K562 (cell line): ENCODE data around the gene MC1R. TPM values are rescaled to one million over a fixed set of nuclear protein-coding genes. Genes with fewer than 3 reads are reported as not detected.

Source experiments
- C11orf30 ChIP-seq: fragments of 450-650 bp; IDR thresholded peaks from 2 replicates; pipeline ENCODE4 v1.6.1; 2016; ENCODE audit warnings: low read depth, mild to moderate bottlenecking
- CBFA2T3 ChIP-seq: fragments of 450-650 bp; IDR thresholded peaks from 2 replicates; pipeline ENCODE4 v1.6.1; 2017
- CHCHD3 ChIP-seq: fragments of 250-450 bp; sonication (Bioruptor Pico); IDR thresholded peaks from 2 replicates; pipeline ENCODE4 v2.1.2; 2022; ENCODE audit warnings: mild to moderate bottlenecking
- CLOCK ChIP-seq: fragments of 250-450 bp; sonication (Bioruptor Pico); IDR thresholded peaks from 2 replicates; pipeline ENCODE4 v1.4.0; 2020; ENCODE audit warnings: mild to moderate bottlenecking, moderate library complexity, borderline replicate concordance
- FOXA3 ChIP-seq, 2 experiments: fragments of 450-650 bp in 1 of 2; sonication (generic) in 1 of 2; formaldehyde crosslinking; IDR thresholded peaks in 1 of 2; conservative IDR thresholded peaks in 1 of 2; 2 replicates each; pipeline versions ENCODE4 v1.4.0 to v1.8.0; 2020 to 2022; ENCODE audit warnings: mild to moderate bottlenecking in 2 of 2, missing genetic modification reagents in 1 of 2
- HDAC6 ChIP-seq: IDR thresholded peaks from 2 replicates; pipeline ENCODE4 v1.6.1; 2012; ENCODE audit warnings: low read depth, mild to moderate bottlenecking, control low read depth, inconsistent platforms, low read length, moderate library complexity
- HMG20A ChIP-seq: fragments of 450-650 bp; formaldehyde crosslinking; conservative IDR thresholded peaks from 2 replicates; pipeline ENCODE4 v1.4.0; 2020; ENCODE audit warnings: mild to moderate bottlenecking, mixed read lengths
- MYBL2 ChIP-seq, 2 experiments: fragments of 450-650 bp in 1 of 2; sonication (generic) in 1 of 2; formaldehyde crosslinking in 1 of 2; IDR thresholded peaks; 2 replicates each; pipeline versions ENCODE4 v1.6.1 to v1.8.1; 2017 to 2022; ENCODE audit warnings: borderline replicate concordance in 1 of 2, inconsistent platforms in 1 of 2, low read depth in 1 of 2, mild to moderate bottlenecking in 1 of 2, missing genetic modification reagents in 1 of 2, moderate library complexity in 1 of 2
- NELFE ChIP-seq: IDR thresholded peaks from 2 replicates; pipeline ENCODE4 v1.6.1; 2011; ENCODE audit warnings: mild to moderate bottlenecking; ENCODE audit not compliant: insufficient read depth, insufficient read length
- NFYB ChIP-seq: IDR thresholded peaks from 2 replicates; pipeline ENCODE4 v1.6.1; 2011; ENCODE audit warnings: mild to moderate bottlenecking, moderate library complexity; ENCODE audit not compliant: insufficient read length; ENCODE audit errors: extremely low read depth
- POLR3A ChIP-seq: IDR thresholded peaks from 2 replicates; pipeline ENCODE4 v1.6.1; 2011; ENCODE audit warnings: borderline replicate concordance, mild to moderate bottlenecking, moderate library complexity; ENCODE audit not compliant: insufficient read length, insufficient read depth; ENCODE audit errors: extremely low read depth
- PTBP1 ChIP-seq: fragments of 200-400 bp; formaldehyde crosslinking; IDR thresholded peaks from 2 replicates; pipeline ENCODE4 v1.6.1; 2017; ENCODE audit warnings: low read depth, low read length
- SIN3A ChIP-seq, 2 experiments: fragments of 150-350 bp in 1 of 2; IDR thresholded peaks; 2 replicates each; pipeline ENCODE4 v1.6.1; 2011 to 2016; ENCODE audit warnings: borderline replicate concordance in 2 of 2, low read depth in 2 of 2, low read length in 2 of 2, mild to moderate bottlenecking in 2 of 2, moderate library complexity in 2 of 2; ENCODE audit not compliant: control insufficient read depth in 1 of 2
- SMC3 ChIP-seq: conservative IDR thresholded peaks from 2 replicates; pipeline ENCODE4 v1.6.1; 2011; ENCODE audit warnings: low read depth, low read length, improper control_type of control experiment; ENCODE audit not compliant: insufficient read depth
- SNIP1 ChIP-seq: fragments of 450-650 bp; IDR thresholded peaks from 2 replicates; pipeline ENCODE4 v1.7.1; 2017; ENCODE audit warnings: low read depth, mild to moderate bottlenecking
- SPI1 ChIP-seq: IDR thresholded peaks from 2 replicates; pipeline ENCODE4 v1.6.1; 2011; ENCODE audit warnings: low read depth, low read length, control low read depth, borderline replicate concordance
- TAF9B ChIP-seq: fragments of 450-650 bp; IDR thresholded peaks from 2 replicates; pipeline ENCODE4 v1.6.1; 2018; ENCODE audit warnings: mild to moderate bottlenecking; ENCODE audit not compliant: partially characterized antibody
- TBP ChIP-seq: optimal IDR thresholded peaks from 2 replicates; pipeline ENCODE3; 2011; ENCODE audit warnings: low read depth, low read length, improper control_type of control experiment
- ZBTB7A ChIP-seq: IDR thresholded peaks from 2 replicates; pipeline ENCODE4 v1.6.1; 2011; ENCODE audit warnings: low read depth, mild to moderate bottlenecking, low read length, moderate library complexity, borderline replicate concordance; ENCODE audit not compliant: control insufficient read depth
- ZC3H4 ChIP-seq: sonication (generic); formaldehyde crosslinking; IDR thresholded peaks from 2 replicates; pipeline ENCODE4 v1.9.0; 2021; ENCODE audit warnings: missing genetic modification reagents, borderline replicate concordance
- ZFP91 ChIP-seq: sonication (generic); formaldehyde crosslinking; IDR thresholded peaks from 2 replicates; pipeline ENCODE4 v1.8.0; 2022; ENCODE audit warnings: mild to moderate bottlenecking, missing genetic modification reagents
- ZNF507 ChIP-seq: conservative IDR thresholded peaks from 2 replicates; pipeline ENCODE4 v1.6.1; 2017; ENCODE audit warnings: missing genetic modification characterization, missing compliant biosample characterization
- ZNF561 ChIP-seq: fragments of 450-650 bp; formaldehyde crosslinking; conservative IDR thresholded peaks from 2 replicates; pipeline ENCODE4 v1.4.0; 2020; ENCODE audit warnings: mild to moderate bottlenecking, moderate library complexity
- polyA plus RNA-seq, 8 experiments: library from polyadenylated mRNA; depleted of rRNA in 4 of 8; stranded (reverse) in 5 of 8; unstranded in 3 of 8; fragments of >200 nt; fragmentation: Nextera tagmentation in 2 of 8; fragmentation: Illumina TruSeq in 1 of 8; extraction: Ambion mirVana in 2 of 8; extraction: Trizol in 1 of 8; gene quantifications; 2 replicates each; pipeline versions ENCODE4 v1.2.1 to v1.2.3, GENCODE V29; 2011 to 2014; ENCODE audit warnings: inconsistent platforms in 1 of 8, missing spikeins in 1 of 8
- total RNA-seq, 7 experiments: library from RNA; depleted of rRNA in 6 of 7; stranded (reverse); fragments of >200 nt in 6 of 7; fragmentation: Illumina TruSeq in 2 of 7; extraction: Trizol in 2 of 7; gene quantifications; 2 replicates each; pipeline versions ENCODE4 v1.2.1 to v1.2.3, GENCODE V29; 2011 to 2021; ENCODE audit warnings: low replicate concordance in 1 of 7

Gene MC1R
- total and polyA plus RNA-seq, 9 of the 15 experiments (the other 6 are each of a cell fraction or from before 2014, with no cell fraction given): 0.14 to 5.3 (median 2.5) TPM; not detected in 1

GRCh38 chr16:89873109-89873971, 45.3 kb upstream of the MC1R start, which contains the start of gene TCF25 (continued):
- TF ChIP-seq NFYB: no peak
- no peak for TF ChIP-seq POLR3A
- 0 out of 2 replicates have a peak, but pooled peaks have one; percentile 26 for TF ChIP-seq SMC3
- no peak for TF ChIP-seq NELFE
- no peak for TF ChIP-seq PTBP1
- peak; percentile 53 for TF ChIP-seq TBP
- TF ChIP-seq MYBL2 (IDR thresholded peaks at IDR 0.05; ENCODE audit: low read depth): no peak
- TF ChIP-seq MYBL2 (CRISPR knock-in tag; IDR thresholded peaks at IDR 0.05; ENCODE audit: borderline replicate concordance): no peak
- no peak for TF ChIP-seq SPI1
- peak; percentile 25 for TF ChIP-seq ZBTB7A
- TF ChIP-seq CHCHD3: no peak
- TF ChIP-seq ZNF507: no peak
- TF ChIP-seq TAF9B: peak; percentile 45
- no peak for TF ChIP-seq ZC3H4 (CRISPR knock-in tag)
- TF ChIP-seq FOXA3 (CRISPR knock-in tag; conservative IDR thresholded peaks at IDR 0.05 in 1 of 2, IDR thresholded peaks at IDR 0.05 in 1 of 2): no peak
- no peak for TF ChIP-seq ZFP91 (CRISPR knock-in tag)
- TF ChIP-seq HMG20A (CRISPR knock-in tag): no peak
- TF ChIP-seq HDAC6: no peak
- no peak for TF ChIP-seq SNIP1
- TF ChIP-seq C11orf30: no peak
- no peak for TF ChIP-seq CLOCK (CRISPR knock-in tag)
- peak; percentile 10 to 43; a peak in 2 of 4 replicates for TF ChIP-seq SIN3A (IDR thresholded peaks at IDR 0.05; ENCODE audit: borderline replicate concordance in 2 of 2, control insufficient read depth in 1 of 2, low read depth in 2 of 2, low read length in 2 of 2)
- TF ChIP-seq ZNF561: no peak
- TF ChIP-seq CBFA2T3: no peak
